Astrocyte (in vitro differentiated cells and primary cell): Measurements from ENCODE around the gene GTPBP10. TPM values are rescaled to one million over a fixed set of nuclear protein-coding genes. Genes with fewer than 3 reads are reported as not detected.
A peak's percentile ranks its signal among the peaks of the same experiment; 100 is the strongest.

Experiments used
- DNase-seq: peaks from one replicate; pipeline ENCODE4 v3.0.0-alpha.2; 2010; ENCODE audit warnings: low read depth
- FAIRE-seq: peaks from 2 replicates; lab custom pipeline; 2011; peaks lifted over from hg19 to GRCh38; lab: Jason Lieb, UNC
- H2AFZ ChIP-seq: 2 replicates; pipeline ENCODE4 v1.6.0; 2012; ENCODE audit warnings: low read depth, low read length, inconsistent platforms
- H3K27ac ChIP-seq: 2 replicates; pipeline ENCODE4 v1.5.1; 2011; ENCODE audit warnings: low read depth, low read length, inconsistent platforms
- H3K27me3 ChIP-seq: 2 replicates; pipeline ENCODE4 v1.6.0; 2011; ENCODE audit warnings: low read length, inconsistent platforms; ENCODE audit not compliant: insufficient read depth
- H3K36me3 ChIP-seq: 2 replicates; pipeline ENCODE4 v1.5.1; 2011; ENCODE audit warnings: low read length, inconsistent platforms; ENCODE audit not compliant: insufficient read depth
- H3K4me1 ChIP-seq: 2 replicates; pipeline ENCODE4 v1.5.1; 2011; ENCODE audit warnings: low read length, inconsistent platforms; ENCODE audit not compliant: insufficient read depth
- H3K4me2 ChIP-seq: 2 replicates; pipeline ENCODE4 v1.6.0; 2012; ENCODE audit warnings: low read length, inconsistent platforms
- H3K4me3 ChIP-seq: 2 replicates; pipeline ENCODE4 v1.5.1; 2011; ENCODE audit warnings: low read depth, mild to moderate bottlenecking, low read length, inconsistent platforms; ENCODE audit not compliant: insufficient read depth
- H3K79me2 ChIP-seq: 2 replicates; pipeline ENCODE4 v1.6.0; 2012; ENCODE audit warnings: mild to moderate bottlenecking, low read length, inconsistent platforms; ENCODE audit not compliant: insufficient read depth
- H3K9ac ChIP-seq: 2 replicates; pipeline ENCODE4 v1.6.0; 2012; ENCODE audit warnings: mild to moderate bottlenecking, low read length, inconsistent platforms
- H3K9me3 ChIP-seq: 2 replicates; pipeline ENCODE4 v1.5.1; 2012; ENCODE audit warnings: low read depth, mild to moderate bottlenecking, low read length, inconsistent platforms; ENCODE audit not compliant: insufficient read depth
- H4K20me1 ChIP-seq: 2 replicates; pipeline ENCODE4 v1.6.0; 2012; ENCODE audit warnings: low read length, inconsistent platforms; ENCODE audit not compliant: insufficient read depth
- H3K27ac Mint-ChIP-seq: one replicate; pipeline ENCODE4 v1.8.0; 2021; ENCODE audit warnings: mild to moderate bottlenecking, mixed read lengths; ENCODE audit not compliant: unreplicated experiment
- H3K27me3 Mint-ChIP-seq: one replicate; pipeline ENCODE4 v1.8.0; 2021; ENCODE audit warnings: low read depth, mixed read lengths; ENCODE audit not compliant: unreplicated experiment
- H3K36me3 Mint-ChIP-seq: one replicate; pipeline ENCODE4 v1.8.0; 2021; ENCODE audit warnings: low read depth, mixed read lengths; ENCODE audit not compliant: unreplicated experiment
- H3K4me1 Mint-ChIP-seq: one replicate; pipeline ENCODE4 v1.8.0; 2021; ENCODE audit warnings: low read depth, mixed read lengths; ENCODE audit not compliant: unreplicated experiment
- H3K4me3 Mint-ChIP-seq: one replicate; pipeline ENCODE4 v1.8.0; 2021; ENCODE audit warnings: mild to moderate bottlenecking, moderate library complexity, mixed read lengths; ENCODE audit not compliant: unreplicated experiment
- H3K9me3 Mint-ChIP-seq: one replicate; pipeline ENCODE4 v1.8.0; 2021; ENCODE audit warnings: mild to moderate bottlenecking, mixed read lengths; ENCODE audit not compliant: unreplicated experiment
- EZH2 ChIP-seq: IDR thresholded peaks from 2 replicates; pipeline ENCODE4 v1.6.1; 2012; ENCODE audit warnings: mild to moderate bottlenecking, low read length, inconsistent platforms; ENCODE audit not compliant: insufficient read depth
- total RNA-seq: library from RNA; stranded (reverse); gene quantifications from 2 replicates; pipeline ENCODE4 v1.2.1, GENCODE V29; 2021
- TF ChIP-seq, protein P1 (sequence below): IDR thresholded peaks from 2 replicates; pipeline ENCODE4 v1.5.1; 2011; ENCODE audit warnings: low read depth, mild to moderate bottlenecking, inconsistent platforms, low read length, moderate library complexity; ENCODE audit not compliant: insufficient read depth

Gene GTPBP10
- total RNA-seq, 1 donor from 2014 or later, result 18.9 TPM

DNA sequence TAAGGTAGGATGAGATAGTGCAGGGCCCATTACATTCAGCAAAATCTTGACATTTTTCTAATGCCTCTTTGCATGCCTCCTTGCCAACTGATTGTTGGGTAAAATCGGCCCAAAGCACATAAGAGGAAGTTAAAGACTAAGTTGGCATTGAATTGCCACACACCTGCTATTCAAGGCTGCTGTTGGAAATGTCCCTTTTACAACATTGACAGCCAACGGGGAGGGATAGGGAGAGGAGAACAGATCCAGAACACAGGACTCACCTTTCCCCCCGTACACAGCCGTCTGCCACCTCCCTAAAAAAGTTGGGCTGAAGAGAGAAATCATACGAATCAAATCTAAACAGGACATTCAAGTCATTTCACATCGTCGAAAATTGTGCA is 26.1 kb upstream of the GTPBP10 start:
- H3K36me3 Mint-ChIP-seq, result no peaks in the 10 kb centered on the region
- peak overlapping the region; percentile 43 for H3K4me3 ChIP-seq

DNA sequence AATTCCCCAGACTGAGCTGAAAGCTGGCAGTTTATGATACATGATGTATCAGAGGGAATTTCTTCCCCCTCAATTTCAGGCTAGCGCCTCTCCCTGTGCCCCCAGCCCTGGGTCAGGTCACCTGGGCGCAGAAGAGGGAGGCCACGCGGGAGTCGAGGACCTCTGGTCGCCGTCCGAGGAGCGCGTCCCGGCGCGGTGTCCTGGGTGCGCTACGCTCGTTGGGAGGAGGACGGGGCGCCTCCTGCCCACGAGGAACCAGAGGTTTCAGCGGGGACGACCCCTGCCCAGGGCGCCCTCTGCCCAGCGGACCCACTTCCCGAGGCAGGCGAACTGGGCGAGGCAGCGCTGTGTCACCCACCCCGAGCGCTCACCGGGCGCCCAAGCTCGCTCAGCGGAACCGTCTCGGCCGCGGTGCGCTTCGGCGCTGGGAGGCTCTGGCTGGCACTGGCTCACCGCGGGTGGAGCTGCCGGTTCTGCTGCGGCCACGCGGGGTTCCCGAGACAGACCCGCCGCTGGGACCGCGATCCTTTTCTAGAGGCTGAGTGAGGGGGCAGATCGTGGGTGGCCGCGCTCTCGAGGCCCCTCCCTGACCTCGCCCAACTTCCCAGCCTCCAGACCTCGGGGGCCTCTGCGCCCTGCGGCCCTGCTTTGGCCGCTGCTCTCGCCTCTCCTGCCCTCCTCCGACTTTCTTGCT is 25.6 kb upstream of the GTPBP10 start, which contains the start of gene FAM237B:
FAM237B (minus strand) TSS at position 504 of the 694 bp plus-strand sequence. CDS start 1,556 bp downstream, outside the sequence.
- H3K27me3 Mint-ChIP-seq, result peaks cover 35% of the 10 kb centered on the region
- FAIRE-seq, result no peak
- no peaks in the 10 kb centered on the region for H3K36me3 ChIP-seq

More for the DNA sequence above, 26.1 kb upstream of the GTPBP10 start:
- Histone ChIP-seq H3K9ac (no peak overlapping the region), H3K4me2 (peak overlapping the region; percentile 82), H4K20me1 (no peaks in the 10 kb centered on the region), H3K4me1 (peaks cover 5% of the 10 kb centered on the region), H3K27me3 (peaks cover 35% of the 10 kb centered on the region), H3K79me2 (no peaks in the 10 kb centered on the region), H3K27ac (no peak overlapping the region), H2AFZ (peak overlapping the region; percentile 75), H3K36me3 (no peaks in the 10 kb centered on the region), H3K9me3 (no peaks in the 10 kb centered on the region)
- Mint-ChIP-seq H3K4me3 (peak overlapping the region; percentile 66), H3K4me1 (no peaks in the 10 kb centered on the region), H3K9me3 (peaks cover 7% of the 10 kb centered on the region), H3K27ac (no peak overlapping the region), H3K27me3 (peaks cover 35% of the 10 kb centered on the region)
- FAIRE-seq (no peak), DNase-seq (no peak)
- TF ChIP-seq EZH2, result no peak
- TF ChIP-seq, protein P1, sequence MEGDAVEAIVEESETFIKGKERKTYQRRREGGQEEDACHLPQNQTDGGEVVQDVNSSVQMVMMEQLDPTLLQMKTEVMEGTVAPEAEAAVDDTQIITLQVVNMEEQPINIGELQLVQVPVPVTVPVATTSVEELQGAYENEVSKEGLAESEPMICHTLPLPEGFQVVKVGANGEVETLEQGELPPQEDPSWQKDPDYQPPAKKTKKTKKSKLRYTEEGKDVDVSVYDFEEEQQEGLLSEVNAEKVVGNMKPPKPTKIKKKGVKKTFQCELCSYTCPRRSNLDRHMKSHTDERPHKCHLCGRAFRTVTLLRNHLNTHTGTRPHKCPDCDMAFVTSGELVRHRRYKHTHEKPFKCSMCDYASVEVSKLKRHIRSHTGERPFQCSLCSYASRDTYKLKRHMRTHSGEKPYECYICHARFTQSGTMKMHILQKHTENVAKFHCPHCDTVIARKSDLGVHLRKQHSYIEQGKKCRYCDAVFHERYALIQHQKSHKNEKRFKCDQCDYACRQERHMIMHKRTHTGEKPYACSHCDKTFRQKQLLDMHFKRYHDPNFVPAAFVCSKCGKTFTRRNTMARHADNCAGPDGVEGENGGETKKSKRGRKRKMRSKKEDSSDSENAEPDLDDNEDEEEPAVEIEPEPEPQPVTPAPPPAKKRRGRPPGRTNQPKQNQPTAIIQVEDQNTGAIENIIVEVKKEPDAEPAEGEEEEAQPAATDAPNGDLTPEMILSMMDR, result no peak

More for the DNA sequence above, 25.6 kb upstream of the GTPBP10 start, which contains the start of gene FAM237B:
- H3K27ac ChIP-seq, result no peak within 1 kb of the TSS
- peak; percentile 29 for TF ChIP-seq EZH2
- TF ChIP-seq, protein P1, result no peak
- H3K4me3 Mint-ChIP-seq, result peak within 1 kb of the TSS; percentile 67
- peaks cover 7% of the 10 kb centered on the region for H3K9me3 Mint-ChIP-seq
- H4K20me1 ChIP-seq, result no peaks in the 10 kb centered on the region
- peak within 1 kb of the TSS; percentile 43 for H3K4me3 ChIP-seq
- H3K27me3 ChIP-seq, result peaks cover 36% of the 10 kb centered on the region
- H3K9ac ChIP-seq, result no peak within 1 kb of the TSS
- no peak within 1 kb of the TSS for H3K27ac Mint-ChIP-seq
- H3K9me3 ChIP-seq, result no peaks in the 10 kb centered on the region
- H3K4me1 Mint-ChIP-seq, result no peaks in the 10 kb centered on the region
- H3K4me1 ChIP-seq, result peaks cover 5% of the 10 kb centered on the region
- no peaks in the 10 kb centered on the region for H3K36me3 Mint-ChIP-seq
- peak; percentile 31 for DNase-seq
- peak within 1 kb of the TSS; percentile 82 for H3K4me2 ChIP-seq
- H3K79me2 ChIP-seq, result no peaks in the 10 kb centered on the region
- peak within 1 kb of the TSS; percentile 75 for H2AFZ ChIP-seq
